GM21619 (cell line): ENCODE measurements around the gene ARCN1.

Source experiments
- ATAC-seq: cut with Tn5 transposase; IDR thresholded peaks from one replicate; pipeline ENCODE4 v1.9.1; 2021; ENCODE audit not compliant: unreplicated experiment

ARCN1 gene

DNA sequence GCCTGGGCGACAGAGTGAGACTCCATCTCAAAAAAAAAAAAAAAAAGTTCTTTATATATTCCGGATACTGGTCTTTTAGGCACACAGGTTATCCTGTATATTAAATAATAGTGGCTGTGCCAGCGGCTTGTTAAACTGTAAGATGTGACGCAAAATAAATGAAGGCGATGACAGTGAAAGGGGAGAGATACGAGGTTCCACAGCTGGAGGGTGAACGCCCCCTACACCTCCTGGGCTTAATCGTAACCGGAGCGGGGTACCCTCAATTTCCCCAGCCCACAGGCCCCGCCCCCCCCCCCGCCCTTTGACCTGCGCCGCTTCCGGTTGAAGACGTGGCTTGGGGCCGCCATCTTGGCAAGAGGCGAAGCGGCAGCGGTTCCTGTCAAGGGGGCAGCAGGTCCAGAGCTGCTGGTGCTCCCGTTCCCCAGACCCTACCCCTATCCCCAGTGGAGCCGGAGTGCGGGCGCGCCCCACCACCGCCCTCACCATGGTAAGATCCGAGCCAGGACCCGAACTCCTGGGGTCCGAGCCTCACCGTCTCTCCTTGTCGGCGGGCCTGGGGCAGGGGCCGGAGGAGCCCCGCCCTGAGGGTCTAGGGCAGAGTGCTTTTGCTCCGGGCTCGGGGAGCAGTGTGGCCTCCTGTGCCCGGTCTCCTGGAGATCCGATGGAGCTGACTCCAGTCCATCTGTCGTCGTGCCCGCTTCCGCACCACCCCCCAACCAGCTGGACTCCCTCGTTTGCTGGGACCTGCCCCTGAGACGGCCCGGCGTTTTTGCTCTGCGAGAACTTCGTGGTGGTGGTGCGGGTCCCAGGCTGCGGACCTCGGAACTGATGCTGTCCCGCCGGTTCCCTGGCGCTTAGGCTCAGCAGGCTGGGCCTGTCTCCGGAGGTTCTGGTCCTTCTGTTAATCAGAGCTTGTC, at the start of gene ARCN1:
Gene ARCN1, plus strand, starts transcription at position 349 of the 920 bp plus-strand sequence. Its CDS starts 139 bp downstream, at position 488.
- ATAC-seq = peak; percentile 66

DNA sequence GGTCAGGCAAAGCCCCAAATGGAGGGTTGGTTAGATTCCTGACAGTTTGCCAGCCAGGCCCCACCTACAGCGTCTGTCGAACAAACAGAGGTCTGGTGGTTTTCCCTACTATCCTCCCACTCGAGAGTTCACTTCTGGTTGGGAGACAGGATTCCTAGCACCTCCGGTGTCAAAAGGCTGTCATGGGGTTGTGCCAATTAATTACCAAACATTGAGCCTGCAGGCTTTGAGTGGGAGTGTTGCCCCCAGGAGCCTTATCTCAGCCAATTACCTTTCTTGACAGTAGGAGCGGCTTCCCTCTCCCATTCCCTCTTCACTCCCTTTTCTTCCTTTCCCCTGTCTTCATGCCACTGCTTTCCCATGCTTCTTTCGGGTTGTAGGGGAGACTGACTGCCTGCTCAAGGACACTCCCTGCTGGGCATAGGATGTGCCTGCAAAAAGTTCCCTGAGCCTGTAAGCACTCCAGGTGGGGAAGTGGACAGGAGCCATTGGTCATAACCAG, 49.6 kb upstream of the ARCN1 start:
- ATAC-seq = no peak

DNA sequence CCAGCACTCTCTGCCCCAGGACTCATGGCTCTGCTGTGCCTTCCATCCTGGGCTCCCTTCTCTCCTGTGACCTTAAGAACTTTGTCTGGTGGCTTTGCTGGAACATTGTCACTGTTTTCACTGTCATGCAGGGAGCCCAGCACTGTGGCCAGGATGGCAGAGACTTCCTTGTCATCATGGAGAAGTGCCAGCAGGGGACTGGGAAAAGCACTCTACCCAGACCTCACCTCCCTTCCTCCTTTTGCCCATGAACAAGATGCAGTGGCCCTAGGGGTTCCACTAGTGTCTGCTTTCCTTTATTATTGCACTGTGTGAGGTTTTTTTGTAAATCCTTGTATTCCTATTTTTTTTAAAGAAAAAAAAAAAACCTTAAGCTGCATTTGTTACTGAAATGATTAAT, 47.9 kb upstream of the ARCN1 start:
- ATAC-seq = no peak

DNA sequence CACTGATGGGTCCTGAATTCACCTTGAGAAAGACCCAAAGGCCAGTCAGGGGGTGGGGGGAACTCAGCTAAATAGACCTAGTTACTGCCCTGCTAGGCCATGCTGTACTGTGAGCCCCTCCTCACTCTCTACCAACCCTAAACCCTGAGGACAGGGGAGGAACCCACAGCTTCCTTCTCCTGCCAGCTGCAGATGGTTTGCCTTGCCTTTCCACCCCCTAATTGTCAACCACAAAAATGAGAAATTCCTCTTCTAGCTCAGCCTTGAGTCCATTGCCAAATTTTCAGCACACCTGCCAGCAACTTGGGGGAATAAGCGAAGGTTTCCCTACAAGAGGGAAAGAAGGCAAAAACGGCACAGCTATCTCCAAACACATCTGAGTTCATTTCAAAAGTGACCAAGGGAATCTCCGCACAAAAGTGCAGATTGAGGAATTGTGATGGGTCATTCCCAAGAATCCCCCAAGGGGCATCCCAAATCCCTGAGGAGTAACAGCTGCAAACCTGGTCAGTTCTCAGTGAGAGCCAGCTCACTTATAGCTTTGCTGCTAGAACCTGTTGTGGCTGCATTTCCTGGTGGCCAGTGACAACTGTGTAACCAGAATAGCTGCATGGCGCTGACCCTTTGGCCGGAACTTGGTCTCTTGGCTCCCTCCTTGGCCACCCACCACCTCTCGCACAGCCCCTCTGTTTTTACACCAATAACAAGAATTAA, 47.3 kb upstream of the ARCN1 start:
- no peak for ATAC-seq

DNA sequence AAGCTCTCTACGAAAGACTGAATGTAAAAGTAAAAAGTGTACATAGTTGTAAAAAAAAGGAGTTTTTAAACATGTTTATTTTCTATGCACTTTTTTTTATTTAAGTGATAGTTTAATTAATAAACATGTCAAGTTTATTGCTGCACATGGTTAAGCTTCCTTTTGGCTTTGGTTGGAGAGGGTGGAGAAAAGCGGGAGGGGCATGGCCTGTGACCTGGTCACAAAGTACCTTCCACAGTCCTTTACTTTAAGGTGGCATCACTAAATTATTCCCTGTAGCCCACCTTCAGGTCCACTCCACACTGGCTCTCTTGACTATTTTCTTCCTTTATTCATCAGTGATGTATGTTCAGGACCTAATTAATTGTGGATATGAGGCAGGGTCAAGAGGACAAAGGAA, 45.5 kb upstream of the ARCN1 start:
- no peak for ATAC-seq

DNA sequence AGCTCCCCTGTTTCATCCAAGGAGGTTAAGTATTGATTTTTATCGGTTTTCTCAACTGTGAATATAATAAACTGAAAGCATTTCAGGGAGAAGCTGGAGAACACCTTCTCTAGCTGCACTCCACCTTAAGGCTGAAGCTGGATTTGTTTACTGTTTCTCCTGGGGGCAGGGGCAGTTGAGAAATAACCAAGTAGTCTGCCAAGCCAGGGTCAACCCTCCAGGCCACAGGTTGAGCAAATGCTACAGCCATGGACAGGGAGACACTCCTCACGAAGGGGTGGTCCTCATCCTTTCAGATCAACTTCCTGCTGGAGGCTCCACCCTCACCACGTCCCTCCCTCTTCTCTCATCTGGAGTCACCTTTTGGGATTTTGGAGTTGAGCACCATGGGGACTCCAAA, 45.1 kb upstream of the ARCN1 start, which contains the start of gene TTC36:
Gene TTC36, plus strand, starts transcription at position 366 of the 400 bp plus-strand sequence. Its CDS starts 21 bp downstream, at position 387.
- no peak for ATAC-seq

DNA sequence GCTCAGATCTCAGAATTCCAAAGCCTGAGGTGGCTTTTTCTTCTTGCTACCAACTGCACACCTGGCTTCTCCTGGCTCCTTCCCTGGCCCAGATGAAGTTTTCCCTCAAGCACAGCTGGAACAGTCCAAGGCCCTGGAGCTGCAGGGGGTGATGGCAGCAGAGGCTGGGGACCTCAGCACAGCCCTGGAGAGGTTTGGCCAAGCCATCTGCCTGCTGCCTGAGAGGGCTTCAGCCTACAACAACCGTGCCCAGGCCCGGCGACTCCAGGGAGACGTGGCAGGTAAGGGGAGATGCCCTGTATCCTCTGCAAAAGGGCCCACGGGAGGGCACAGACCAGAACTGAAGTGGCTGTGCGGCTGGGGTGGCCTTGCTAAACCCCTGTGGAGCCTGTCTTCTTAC, 43.7 kb upstream of the ARCN1 start:
- no peak for ATAC-seq

DNA sequence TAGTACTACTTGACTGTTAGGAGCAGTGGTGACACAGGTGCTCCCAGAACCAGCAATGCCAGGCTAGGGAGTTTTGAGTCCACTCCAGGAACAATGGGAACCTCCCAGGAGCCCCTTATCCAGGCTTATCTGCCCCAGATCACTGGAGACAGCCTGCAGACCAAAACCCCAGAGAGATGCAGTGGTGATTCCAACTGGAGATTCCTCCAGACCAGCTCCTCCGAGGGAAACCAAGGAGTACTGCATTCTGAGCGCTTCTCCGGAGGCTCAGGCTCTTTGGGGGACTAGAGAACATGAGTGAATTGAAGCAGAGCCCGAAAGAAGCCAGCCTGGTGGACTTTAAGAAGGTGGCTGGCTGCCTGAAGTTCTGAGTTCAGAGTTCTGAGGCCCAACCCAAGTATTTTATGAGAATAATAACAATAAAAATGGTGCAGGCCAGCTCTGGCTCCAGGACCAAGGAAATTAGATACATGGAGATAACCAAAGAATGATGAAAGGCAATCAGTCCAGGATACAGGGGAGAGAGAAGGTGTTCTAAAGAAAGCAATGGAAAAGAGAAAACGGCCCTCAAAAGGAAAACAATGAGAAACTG, 42.5 kb upstream of the ARCN1 start:
- no peak for ATAC-seq

DNA sequence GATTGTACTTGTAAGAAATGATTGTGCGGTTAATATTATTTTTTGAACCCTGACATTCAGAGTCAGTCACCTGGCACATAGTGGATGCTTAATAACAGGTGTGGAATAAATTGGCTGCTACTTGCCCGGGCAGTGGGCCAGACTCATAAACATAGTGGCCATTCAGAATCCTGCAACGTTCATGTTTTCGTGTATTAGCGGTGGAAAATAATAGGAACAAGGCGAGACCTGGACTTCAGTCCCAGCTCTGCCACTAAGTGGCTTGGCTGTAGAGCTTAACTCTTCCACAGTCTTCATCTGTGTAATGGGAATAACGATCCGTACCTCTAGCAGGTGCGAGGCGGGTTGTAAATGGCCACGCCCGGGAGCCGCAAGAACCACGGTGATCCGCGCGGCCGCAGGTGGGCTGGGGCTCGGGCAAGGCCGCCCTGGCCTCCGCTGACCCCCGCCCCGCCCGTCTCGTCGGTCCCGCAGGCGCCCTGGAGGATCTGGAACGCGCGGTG, 42.0 kb upstream of the ARCN1 start:
- ATAC-seq = no peak

DNA sequence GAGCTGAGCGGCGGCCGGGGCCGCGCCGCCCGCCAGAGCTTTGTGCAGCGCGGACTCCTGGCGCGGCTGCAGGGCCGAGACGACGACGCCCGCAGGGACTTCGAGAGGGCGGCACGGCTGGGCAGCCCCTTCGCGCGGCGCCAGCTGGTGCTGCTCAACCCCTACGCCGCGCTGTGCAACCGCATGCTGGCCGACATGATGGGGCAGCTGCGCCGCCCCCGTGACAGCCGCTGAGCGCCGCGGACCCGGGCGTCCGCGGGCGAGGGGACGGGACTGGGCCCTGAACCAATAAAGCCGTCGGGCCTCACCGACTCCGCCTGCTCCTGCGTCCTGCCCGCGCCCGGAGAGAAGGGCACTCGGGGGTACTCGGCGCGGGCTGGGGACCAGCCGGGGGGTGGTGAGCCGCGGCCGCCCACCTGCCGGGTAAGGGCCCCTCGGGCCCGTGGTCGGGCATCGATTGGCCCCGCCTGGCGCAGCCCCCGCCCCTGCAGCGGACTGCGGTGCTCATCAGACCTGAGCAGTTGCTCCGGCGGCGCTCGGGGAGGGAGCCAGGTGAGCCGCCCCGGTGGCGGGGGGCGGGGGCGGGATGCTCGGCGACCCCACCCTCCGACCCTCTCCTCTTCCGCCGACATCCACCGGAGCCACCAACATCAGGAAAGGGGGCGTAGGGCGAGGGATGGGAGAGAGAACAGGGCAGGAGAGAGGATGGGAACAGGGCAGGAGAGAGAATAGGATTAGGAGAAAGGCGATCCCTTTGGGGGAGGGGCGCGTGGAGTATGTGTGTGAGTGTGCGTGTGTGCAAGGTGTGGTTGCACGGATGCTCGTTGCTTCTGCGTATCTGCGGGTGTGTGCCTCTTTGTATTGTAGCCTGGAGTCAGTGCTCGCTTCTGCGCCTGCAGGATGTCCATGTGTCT, 41.3 kb upstream of the ARCN1 start, which contains the start of gene TMEM25:
Gene TMEM25, plus strand, starts transcription at position 510 of the 914 bp plus-strand sequence. CDS start 610 bp downstream, outside the sequence.
- ATAC-seq = peak; percentile 59

DNA sequence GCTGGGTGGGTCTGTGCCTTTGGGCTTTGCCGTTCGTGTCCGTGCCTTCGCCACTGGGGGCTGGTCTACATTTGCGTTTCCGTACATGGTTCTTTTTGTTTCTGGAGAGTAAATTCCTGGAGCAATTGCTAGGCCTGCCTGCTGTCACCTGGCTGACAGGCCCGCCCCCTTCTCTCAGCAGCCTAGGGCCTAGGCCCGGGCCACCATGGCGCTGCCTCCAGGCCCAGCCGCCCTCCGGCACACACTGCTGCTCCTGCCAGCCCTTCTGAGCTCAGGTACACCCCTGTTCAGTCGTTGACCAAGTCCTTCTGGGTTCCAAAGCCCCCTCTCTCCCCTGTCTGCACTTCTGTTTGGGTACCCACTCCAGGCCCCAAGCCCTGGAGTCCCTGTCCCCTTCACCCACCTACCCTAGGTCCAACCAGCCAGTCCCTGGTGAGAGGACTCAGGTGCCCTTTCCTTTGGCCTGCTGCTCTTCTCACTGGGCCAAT, 40.6 kb upstream of the ARCN1 start:
- no peak for ATAC-seq

DNA sequence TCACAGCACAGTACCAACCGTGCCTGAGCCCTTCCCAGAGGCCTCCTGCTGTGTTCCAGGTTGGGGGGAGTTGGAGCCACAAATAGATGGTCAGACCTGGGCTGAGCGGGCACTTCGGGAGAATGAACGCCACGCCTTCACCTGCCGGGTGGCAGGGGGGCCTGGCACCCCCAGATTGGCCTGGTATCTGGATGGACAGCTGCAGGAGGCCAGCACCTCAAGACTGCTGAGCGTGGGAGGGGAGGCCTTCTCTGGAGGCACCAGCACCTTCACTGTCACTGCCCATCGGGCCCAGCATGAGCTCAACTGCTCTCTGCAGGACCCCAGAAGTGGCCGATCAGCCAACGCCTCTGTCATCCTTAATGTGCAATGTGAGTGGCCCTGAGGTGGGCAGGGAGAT, 40.1 kb upstream of the ARCN1 start:
- no peak for ATAC-seq

DNA sequence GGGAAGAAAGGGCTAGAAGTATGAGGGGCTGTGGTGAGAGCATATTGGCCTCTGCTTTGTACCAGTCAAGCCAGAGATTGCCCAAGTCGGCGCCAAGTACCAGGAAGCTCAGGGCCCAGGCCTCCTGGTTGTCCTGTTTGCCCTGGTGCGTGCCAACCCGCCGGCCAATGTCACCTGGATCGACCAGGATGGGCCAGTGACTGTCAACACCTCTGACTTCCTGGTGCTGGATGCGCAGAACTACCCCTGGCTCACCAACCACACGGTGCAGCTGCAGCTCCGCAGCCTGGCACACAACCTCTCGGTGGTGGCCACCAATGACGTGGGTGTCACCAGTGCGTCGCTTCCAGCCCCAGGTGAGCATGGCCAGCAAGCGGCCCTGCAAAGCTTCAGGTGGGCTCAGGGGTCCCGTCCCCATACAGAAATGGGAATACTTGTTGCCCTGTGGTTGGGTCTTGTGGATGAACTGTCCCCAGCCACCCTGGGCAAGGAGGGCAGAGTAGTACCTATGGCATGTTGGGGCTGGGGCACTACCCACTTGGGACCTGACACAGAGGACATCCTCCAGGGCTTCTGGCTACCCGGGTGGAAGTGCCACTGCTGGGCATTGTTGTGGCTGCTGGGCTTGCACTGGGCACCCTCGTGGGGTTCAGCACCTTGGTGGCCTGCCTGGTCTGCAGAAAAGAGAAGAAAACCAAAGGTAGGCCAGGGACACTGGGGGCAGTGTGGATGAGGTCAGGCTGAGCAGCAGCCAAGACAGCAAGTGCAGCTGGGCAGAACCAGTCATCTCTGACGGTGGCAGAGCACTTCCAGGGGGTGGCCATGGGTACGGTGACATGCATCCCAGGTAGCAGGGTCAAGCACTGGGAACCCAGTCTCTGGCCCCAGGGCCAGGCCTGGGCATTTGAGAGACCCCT, 39.1 kb upstream of the ARCN1 start:
- ATAC-seq = no peak

DNA sequence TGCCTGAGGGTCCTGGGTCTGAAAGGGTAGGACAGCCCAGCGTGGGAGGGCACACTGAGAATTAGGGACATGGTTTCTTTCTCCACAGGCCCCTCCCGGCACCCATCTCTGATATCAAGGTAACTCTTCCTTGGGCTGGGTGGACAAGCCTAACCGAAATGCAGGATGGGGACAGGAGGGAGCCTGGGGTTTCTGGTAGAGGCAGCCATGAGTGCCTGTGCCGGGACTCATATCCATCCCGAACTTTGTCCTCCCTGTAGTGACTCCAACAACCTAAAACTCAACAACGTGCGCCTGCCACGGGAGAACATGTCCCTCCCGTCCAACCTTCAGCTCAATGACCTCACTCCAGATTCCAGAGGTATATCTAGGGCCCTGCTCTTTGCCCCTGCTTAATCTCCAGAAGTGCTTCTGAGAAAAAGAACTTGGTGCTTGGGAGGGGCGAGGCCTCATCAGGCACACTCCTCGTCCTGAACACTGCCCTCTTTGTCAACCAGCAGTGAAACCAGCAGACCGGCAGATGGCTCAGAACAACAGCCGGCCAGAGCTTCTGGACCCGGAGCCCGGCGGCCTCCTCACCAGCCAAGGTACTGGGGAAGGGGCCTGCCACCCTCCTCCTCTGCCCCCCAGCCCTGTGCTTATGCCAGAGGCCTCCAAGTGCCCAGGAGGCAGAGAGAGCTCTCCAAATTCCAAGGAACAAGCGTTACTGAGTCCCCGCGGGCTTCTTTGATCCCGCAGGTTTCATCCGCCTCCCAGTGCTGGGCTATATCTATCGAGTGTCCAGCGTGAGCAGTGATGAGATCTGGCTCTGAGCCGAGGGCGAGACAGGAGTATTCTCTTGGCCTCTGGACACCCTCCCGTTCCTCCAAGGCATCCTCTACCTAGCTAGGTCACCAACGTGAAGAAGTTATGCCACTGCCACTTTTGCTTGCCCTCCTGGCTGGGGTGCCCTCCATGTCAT, 38.2 kb upstream of the ARCN1 start:
- no peak for ATAC-seq

DNA sequence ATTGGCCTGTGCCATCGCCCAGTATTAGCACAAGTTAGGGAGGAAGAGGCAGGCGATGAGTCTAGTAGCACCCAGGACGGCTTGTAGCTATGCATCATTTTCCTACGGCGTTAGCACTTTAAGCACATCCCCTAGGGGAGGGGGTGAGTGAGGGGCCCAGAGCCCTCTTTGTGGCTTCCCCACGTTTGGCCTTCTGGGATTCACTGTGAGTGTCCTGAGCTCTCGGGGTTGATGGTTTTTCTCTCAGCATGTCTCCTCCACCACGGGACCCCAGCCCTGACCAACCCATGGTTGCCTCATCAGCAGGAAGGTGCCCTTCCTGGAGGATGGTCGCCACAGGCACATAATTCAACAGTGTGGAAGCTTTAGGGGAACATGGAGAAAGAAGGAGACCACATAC, 36.9 kb upstream of the ARCN1 start:
- no peak for ATAC-seq

DNA sequence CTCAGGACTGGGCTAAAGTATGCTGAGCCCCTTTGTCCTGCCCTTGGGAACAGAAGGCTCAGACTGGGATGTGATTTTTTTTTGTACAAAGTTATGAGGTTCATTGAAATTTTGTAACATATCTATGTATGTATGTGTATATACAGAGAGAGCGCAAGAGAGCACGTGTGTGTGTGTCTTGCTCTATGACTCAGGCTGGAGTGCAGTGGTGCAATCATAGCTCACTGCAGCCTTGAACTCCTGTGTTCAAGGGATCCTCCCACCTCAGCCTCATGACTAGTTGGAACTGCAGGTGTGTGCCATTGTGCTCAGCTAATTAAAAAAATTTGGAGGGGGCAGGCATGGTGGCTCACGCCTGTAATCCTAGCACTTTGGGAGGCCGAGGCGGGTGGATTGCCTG, 35.5 kb upstream of the ARCN1 start:
- no peak for ATAC-seq

DNA sequence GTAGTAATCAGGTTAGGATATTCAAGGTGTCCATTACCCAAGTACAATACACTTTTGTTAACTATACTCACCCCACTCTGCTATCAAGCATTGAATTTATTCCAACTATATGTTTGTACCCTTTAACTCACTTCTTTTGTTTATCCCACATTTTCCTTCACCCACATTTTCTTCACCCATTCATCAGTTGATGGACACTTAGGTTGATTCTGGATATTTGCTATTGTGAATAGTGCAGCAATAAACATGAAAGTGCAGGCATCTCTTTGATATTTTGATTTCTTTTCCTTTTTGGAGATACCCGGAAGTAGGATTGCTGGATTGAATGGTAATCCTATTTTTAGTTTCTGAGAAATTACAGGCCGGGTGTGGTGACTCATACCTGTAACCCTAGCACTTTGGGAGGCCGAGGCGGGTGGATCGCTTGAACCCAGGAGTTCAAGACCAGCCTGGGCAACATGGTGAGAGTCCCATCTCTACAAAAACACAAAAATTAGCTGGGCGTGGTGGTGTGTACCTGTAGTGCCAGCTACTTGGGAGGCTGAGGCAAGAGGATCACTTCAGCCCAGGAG, 34.7 kb upstream of the ARCN1 start:
- no peak for ATAC-seq
